Right lung (tissue), 5 donors: Measurements from ENCODE around the gene OSM. TPM values are rescaled to one million over a fixed set of nuclear protein-coding genes. Genes with fewer than 3 reads are reported as not detected.
"Not testable (repeated sequence)": the region's sequence is repeated elsewhere in the genome, so short reads cannot be mapped to it uniquely, and the experiment has no call there.

Source experiments
- DNase-seq, 2 donors: peaks; one replicate each; pipeline ENCODE4 v3.0.0-alpha.2; 2013
- polyA plus RNA-seq, 5 donors: library from polyadenylated mRNA; unstranded; fragments of 120-200 nt; gene quantifications; one replicate each; pipeline versions ENCODE4 v1.2.1 to v1.2.3, GENCODE V29; 2013; ENCODE audit warnings: inconsistent platforms in 1 of 5, low replicate concordance in 1 of 5; ENCODE audit not compliant: insufficient read length in 5 of 5, insufficient read depth in 1 of 5

OSM gene
- polyA plus RNA-seq, 5 donors = 0.06 to 0.86 (median 0.19) TPM

GRCh38 chr22:30245181-30245984, 21.3 kb downstream of the OSM start:
- DNase-seq = no peak

DNA sequence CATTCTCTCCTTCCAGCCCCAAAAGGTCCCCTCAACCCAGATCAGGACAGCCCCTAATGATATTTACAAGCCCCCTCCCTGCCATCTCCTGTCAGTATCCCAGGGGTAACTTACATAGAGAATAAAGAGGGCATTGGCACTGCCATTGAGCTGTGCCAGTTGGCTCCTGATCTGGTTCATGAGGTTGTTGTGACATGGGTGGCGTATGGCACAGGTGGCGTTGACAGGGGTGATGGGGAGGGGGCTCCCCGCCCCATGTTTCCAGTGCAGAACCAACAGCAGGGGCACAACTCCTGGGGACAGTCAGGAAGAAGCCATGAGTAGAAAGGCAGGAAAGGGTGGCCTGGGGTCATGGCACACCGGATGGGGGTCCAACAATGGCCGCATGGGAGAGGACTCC, 22.0 kb downstream of the OSM start:
- DNase-seq = no peak

DNA sequence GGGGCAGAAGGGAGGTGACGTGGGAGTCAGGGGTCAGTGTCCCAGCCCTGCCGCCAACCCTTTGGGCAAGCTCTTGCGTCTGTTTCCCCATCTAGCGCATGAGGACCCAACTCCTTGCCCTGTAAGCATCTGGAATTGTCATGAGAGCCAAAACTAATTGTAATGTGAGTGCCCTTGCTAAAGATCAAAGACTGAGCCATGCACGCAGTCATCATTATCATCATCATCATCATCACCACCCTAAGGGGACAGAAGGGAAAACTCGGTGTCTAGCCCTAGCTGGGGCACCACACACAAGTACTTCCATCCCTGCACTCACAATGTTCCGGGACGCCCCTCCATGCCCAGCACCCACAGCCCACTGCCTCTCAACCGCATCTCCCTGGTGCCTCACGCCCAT, 22.6 kb downstream of the OSM start:
- no peak for DNase-seq

GRCh38 chr22:30243661-30244060, 23.0 kb downstream of the OSM start:
- DNase-seq = no peak

DNA sequence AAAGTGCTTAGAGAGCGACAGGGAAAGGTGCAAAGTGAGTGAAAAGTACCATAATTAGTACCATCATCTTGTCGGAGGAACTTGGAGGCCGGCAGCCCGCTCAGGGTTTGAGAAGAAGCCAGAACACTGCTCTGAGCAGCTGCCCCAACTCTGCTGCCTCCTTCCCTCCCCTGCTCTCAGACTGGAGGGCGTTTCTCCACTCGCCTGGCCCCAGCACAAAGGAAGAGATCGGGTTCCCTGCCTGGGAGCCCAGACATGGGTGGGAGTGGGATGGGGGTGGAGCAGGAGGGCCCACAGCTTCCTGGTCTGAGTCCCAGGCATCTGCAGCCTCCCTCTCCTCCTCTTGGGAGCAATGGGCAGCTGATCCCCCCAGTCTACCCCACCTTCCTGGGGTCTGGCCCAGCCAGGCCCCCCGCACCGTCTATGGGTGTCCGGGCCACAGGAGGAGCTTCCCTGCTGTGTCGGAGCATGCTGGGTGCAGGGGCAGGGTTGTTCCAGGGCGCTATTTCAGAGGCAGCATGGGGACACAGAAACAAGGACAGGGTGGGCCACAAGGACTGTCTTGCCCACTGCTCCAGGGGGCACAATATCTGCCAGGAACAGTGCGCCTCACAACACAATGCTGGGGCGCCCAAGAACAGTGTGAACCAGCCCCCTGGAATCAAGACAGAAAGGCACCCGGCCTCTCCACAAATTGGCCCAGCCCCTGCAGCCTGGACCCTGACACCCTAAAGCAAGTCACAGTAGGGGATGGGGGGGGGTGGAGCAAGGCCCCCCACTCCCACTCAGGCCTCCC, 24.9 kb downstream of the OSM start:
- peak; percentile 83 to 86 for DNase-seq

DNA sequence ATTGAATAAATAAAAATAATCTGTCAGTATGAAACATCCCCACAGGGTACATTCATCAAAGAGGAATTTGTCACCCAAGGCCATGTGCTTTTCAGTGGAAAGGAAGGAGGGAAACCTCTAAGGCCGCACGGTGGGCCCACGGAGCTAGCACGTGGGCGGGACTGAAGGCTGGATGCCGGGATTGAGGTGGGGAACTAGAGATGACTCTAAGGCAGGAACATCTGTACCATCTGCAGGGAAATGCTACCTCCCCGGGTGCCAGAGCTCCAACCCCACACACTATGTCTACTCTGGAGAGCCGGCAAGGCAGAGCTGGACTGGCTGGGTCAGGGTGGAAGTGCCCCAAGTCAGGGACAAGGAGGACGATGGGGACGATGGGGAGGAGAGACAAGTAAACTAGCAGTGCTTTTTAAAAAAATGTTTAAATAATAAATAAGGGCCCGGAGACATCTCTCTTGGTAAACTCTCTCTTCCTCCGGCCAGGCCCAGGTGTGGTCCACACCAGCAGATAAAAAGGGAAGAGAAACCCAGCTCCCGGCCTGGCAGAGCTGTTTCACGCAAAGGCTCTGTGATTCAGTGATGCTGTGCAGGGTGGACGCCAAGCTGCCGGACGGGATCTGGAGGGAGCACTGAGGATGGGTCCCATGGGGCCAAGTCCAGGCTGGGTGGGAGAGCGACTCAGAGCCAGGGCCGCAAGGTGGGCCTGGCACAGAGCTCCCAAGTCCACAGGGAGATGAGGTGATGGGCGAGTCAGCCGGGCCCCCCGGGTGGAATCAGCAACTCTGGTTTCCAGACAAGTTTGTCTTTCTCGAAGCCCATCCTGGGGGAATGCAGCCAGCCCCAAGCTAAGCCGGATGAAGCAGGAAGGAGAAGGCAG, 25.9 kb downstream of the OSM start:
- no peak for DNase-seq

GRCh38 chr22:30239488-30240405, 26.9 kb downstream of the OSM start:
- no peak for DNase-seq

- DNase-seq = peak in 1 of 2 donors; percentile 48
Measured at GRCh38 chr22:30238661-30239487, 27.8 kb downstream of the OSM start.

DNA sequence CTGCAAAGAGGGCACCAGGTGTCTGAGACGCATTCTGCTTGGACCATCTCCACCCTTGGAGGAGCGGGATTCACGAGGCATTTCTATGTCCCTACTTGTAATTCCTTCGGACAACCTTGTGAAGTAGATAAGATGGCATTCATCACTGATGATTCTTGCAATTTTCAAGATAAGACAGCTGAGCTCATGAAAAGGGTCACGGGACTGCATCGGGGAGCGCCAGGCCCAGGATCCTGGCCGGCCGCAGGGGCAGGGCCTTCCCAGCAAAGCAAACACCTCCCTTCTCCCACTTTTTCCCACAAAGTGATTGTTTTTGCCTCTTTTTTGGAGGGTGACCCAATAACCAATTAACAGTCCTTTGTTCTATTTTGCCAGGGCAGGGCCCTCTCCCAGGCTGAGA, 28.5 kb downstream of the OSM start:
- DNase-seq = no peak

DNA sequence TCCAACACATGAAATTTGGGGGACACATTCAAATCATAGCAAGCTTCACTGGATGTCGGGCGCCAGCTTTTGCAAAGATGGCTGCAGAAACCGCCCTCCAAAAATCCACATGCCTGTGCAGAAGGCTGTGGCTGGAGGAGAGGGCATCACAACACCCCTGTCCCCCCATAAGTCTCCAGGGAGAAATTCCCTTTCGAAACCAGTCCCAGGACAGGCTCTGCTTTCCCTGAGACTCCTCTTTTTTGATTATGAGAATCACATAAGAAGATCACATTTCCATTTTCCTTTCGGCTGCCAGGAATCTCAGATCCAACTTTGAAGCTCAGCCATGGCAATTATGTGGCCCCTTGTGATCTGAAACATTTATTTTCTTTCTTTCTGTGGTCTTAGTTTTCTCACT, 29.8 kb downstream of the OSM start:
- no peak for DNase-seq

DNA sequence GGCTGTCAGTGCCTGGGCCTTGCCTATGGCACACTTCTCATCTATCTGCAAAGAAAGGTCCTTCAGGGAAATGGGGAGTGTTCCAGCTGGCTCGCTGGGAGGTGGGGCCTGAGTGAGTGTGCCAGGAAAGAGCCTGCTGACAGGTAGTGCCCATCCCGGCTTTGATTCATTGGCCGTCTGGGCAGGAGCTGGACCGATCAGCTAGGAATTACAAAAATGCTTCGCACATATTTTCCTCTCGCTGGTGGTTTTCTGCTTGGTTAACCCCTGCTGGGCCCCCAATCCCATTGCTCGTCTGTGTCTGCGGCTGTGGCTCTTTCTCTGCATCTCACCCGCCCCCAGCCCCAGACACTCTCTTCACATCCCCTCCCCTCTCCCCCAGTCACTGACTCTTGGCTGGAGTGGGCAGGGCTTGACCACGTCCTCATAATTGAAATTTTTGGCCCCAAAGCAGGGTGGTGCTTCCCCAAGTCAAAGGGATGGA, 30.9 kb downstream of the OSM start:
- DNase-seq = no peak

GRCh38 chr22:30234786-30235470, 31.7 kb downstream of the OSM start:
- no peak for DNase-seq

- DNase-seq = not testable (repeated sequence)
Measured at GRCh38 chr22:30234325-30234724, 32.3 kb downstream of the OSM start.

DNA sequence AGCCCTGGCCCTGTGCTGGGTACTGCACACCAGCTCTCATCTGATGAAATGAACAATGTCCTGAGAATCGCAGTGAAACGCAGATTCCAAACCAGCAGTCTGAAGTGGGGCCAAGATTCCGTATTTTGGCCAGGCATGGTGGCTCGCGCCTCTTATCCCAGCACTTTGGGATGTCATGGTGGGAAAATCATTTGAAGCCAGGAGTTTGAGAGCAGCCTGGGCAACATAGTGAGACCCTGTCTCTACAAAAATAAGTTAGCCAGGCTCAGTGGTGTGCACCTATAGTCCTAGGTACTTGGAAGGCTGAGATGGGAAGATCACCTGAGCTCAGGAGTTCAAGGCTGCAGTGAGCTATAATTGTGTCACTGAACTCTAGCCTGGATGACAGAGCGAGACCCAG, 33.1 kb downstream of the OSM start:
- DNase-seq = no peak

DNA sequence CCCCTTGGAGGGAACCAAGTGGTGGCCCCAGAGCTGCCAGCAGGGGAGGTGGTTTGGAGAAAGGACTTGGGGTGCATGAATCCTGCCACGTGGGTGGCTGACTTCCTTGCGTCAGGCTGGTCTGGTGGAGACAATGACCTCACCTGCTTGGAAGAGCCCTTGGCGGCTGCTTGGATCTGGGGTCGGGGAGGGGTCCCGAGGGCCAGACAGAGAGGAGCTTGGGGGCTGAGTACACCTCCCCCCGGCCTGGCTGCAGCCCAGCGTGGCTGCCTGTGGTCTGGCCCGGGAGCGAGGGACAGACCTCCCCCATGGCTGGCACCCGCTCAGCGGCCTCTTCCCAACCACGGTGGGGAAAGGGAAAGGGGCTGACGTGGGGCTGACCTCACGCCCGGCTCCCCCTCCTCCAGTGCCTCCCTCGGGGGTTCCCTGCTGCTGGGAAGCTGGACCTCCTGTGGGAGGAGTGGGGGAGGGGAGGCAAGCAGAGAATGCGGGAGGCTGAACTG, 33.9 kb downstream of the OSM start:
- DNase-seq = no peak

DNA sequence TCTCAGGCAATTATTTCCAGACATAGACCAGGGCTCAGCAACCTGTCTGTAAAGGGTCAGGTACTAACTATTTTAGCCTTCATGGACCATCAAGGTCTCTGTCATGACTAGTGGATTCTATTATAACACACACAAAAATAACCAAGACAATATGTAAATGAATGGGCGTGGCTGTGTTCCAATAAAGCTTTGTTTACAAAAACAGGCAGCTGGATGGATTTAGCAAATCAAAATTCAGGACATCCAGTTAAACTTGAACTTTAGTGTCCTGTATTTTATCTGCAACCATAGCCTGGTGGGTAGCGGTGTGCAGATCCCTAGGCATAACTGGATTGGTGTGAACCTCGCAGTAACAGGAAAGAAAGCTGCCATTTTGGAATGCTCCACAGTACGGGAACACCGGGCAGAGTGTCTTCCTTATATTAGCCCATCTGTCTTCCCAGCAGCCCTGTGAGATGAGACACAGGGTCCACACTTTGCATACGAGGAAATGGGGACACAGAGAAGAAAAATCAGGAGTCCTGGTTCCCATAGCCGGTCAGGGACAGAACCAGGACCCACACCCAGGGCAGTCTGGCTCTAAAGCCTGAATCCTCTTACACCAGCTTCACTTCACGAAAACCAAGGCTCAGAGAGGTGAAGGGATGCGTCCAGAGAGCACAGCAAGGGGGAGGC, 35.7 kb downstream of the OSM start:
- DNase-seq = no peak

DNA sequence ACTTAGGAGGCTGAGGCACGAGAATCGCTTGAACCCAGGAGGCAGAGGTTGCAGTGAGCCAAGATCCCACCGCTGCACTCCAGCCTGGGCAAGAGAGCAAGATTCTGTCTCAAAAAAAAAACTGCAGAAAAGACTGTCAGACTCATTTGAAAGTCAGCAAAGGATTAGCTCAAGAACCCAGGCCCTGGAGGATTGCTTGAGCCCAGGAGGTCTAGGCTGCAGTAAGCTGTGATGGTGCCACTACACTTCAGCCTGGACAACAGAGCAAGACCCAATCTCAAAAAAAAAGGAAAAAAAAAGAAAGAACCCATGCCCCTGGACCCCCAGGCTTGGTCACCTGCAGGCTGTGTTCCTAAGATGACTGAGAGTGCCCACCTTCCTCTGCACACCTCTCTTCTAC, 36.3 kb downstream of the OSM start:
- DNase-seq = no peak
